NCI-H2227 (cell line): ENCODE data around the gene KRT78.

Source experiments
- DNase-seq: peaks from one replicate; lab custom pipeline; 2025; ENCODE audit not compliant: unreplicated experiment; lab: John Stamatoyannopoulos, UW

Gene KRT78

DNA sequence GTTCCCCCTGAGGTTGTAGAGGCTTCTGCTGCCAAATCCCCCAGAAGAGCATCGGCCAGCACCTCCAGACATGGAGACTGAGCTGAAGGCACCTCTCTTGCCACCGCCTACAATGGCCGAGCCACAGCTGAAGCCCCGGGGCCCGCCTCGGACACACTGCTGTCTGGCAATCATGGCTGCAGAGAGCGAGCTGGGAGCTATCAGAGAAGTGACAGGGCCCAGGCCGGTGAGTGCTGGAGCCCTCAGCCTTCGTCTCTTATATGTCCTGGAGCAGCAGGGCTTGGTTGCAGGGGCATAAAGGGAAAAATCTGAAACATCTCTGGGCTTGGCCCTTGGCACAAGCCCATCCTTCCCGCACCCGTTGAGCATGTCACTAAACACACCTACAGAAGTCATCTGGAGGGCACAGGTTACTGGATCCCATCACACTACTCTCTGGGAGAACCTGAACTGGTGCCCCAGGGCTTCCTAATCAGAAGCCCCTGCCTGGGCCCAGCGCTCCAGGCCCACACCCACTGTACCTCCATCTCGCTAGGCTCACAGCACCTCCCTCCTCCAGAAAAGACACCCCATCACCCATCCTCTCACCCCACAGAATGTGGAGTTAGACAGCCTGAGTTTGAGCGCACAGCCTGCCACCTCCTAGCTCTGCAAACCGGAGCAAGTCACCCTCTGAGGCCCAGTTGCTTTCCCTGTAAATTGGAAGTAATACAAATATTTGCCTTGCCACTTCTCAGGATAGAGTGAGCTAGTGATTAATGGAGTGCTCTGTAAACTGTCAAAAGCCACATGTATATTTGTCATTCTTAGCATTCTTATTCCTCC is 34.7 kb downstream of the KRT78 start, which contains the start of gene KRT4:
Gene KRT4, minus strand, starts transcription at position 232 of the 825 bp plus-strand sequence. Its CDS starts 58 bp downstream, at position 174.
- DNase-seq, result no peak

DNA sequence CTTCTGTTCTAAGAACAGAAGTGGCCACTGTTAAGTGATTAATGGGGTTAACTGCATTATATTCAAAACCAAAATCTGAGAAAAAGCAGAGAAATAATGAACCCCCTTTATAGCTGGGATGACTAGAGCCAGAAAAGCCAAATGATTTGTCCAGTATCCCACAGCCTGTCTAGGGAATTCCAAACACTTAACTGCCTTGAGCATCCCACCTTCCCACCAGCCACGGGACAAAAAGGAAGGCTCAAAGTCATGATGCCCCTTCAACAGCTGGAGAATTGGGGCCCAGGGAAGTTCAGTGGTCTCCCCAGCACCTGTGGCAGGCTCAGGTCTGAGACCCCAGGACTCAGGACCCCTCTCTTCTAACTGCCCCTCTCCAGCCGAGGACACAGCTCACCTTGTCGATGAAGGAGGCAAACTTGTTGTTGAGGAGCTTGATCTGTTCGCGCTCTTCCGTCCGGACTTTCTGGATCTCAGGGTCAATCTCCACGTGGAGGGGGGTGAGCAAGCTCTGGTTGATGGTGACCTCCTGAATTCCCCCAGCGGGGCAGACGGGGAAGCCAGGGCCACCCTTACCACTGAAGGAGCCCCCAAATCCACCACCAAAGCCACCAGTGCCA is 35.5 kb downstream of the KRT78 start:
- no peak for DNase-seq

DNA sequence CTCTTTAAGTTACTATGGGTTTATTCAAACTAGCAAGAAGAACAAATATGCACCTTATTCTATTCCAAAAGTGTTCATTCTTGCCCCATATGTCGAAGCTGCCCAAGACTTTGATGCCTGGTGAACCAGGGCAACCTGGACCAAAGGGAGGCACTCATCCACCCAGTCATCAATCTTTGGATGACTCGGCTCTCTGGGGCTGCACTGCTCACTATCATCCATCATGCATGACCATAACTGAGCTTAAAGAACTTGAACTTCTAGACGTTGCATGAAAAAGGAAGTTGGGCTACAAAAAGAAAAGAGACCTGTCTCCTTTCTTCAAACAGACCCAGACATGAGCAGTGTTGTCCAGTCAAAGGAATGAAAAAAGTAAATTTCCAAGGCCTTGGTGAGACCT is 36.0 kb downstream of the KRT78 start:
- no peak for DNase-seq

DNA sequence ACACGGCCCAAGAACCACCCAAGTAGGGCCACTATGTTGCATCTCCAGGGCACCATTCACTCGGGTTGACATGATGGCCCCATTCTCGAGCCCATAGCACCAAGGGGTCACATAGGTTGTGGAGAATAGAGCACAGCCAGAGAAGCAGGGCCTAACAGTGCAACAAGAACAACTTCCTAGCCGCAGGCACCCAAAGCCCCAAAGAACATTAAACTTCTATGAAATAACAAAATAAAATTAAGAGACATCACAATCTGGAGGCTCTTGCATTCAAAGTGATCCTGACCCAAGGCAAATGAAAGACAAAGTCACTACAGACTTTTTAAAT is 36.8 kb downstream of the KRT78 start:
- no peak for DNase-seq

DNA sequence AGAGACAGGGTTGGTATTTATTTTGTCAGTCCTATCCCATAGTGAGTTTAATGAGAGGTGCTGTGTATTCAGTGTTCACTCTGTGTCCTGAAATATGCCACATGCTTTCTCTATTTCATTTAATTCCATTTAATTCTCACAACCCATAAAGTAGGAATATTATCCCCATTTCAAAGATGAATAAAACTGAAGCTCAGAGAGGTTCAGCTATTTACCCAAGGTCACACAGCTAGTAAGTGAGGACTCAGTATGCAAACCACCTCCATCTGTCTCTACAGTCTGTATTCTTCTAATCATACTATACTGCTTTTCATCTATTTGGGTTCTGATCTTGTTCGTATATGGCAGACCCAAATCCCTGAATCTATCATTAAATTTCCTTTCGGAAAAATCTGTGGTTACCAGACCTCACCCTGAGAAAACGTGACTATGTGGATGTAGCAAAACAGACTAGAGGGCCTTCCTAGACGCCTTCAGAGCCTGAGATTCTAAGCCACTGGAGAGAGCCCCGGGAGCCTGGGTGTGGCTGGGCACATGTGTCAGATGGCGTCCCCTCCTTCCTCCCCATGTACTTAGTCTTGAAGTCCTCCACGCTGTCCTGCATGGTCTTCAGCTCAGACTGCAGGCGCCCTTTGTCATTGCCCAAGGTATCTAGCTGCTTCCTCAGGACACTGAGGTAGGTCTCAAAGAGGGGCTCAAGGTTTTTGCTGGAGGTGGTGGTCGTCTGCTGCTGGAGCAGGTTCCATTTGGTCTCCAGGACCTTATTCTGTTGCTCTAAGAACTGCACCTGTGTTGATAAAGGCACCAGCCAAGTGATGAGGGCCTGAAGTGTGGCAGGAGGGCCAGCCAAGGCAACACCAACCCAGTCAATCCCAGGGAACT is 37.4 kb downstream of the KRT78 start:
- no peak for DNase-seq

DNA sequence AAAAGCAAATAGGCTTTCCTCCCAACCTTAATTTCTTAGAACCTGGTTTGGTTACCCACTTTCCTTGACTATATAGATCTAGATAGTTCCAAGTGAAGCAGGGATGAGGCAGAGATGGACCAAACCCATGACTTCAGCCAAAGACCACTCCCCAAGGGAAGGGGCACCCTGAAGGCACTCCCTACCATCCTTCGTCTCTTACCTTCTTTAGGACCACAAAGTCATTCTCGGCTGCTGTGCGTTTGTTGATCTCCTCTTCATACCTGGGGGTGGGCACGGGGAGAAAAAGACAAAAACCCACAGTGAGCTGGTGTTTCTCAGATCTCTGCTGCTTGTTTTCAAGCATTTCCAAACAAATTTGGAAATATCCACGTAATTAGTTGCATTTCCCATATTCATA is 38.2 kb downstream of the KRT78 start:
- DNase-seq, result no peak

DNA sequence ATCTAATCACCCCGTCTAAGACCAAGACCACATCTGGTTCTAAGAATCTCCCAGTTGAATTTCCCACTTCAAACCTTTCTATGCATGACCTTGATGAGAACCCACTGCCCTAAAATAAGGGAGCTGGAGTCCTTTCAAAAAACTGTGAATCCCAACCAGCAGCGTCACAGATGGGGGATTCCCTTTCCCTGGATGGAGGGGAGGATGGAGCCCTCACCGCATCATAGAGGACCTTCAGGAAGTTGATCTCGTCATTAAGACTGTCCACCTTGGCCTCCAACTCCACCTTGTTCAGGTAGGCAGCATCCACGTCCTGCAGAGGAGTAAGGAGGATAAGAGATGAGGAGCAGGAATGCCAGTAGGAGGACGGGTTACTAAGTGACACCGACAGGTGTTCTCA is 39.6 kb downstream of the KRT78 start:
- no peak for DNase-seq

DNA sequence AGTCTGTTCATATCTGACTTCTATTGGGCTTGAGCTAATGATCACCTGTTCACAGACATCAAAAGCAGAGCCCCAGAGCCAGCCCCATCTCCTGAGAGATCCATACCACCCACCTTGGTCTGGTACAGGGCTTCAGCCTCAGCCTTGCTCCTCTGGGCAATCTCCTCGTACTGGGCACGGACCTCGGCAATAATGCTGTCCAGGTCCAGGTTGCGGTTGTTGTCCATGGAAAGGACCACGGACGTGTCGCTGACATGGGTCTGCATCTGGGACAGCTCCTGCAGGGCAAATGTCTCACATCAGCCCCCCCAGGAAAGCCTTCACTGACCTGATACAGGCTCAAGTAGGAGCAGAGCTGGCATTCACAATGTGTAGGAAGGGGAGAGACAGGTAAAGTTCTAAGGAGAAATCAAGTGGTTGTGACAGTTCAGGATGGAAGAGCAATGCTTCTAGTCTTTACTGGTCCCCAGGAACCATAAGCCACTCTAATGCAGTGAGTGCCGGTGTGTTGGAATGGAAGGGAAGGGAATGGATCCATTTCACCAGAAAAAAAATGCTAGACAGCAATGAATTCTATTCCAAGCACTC is 40.1 kb downstream of the KRT78 start:
- no peak for DNase-seq

DNA sequence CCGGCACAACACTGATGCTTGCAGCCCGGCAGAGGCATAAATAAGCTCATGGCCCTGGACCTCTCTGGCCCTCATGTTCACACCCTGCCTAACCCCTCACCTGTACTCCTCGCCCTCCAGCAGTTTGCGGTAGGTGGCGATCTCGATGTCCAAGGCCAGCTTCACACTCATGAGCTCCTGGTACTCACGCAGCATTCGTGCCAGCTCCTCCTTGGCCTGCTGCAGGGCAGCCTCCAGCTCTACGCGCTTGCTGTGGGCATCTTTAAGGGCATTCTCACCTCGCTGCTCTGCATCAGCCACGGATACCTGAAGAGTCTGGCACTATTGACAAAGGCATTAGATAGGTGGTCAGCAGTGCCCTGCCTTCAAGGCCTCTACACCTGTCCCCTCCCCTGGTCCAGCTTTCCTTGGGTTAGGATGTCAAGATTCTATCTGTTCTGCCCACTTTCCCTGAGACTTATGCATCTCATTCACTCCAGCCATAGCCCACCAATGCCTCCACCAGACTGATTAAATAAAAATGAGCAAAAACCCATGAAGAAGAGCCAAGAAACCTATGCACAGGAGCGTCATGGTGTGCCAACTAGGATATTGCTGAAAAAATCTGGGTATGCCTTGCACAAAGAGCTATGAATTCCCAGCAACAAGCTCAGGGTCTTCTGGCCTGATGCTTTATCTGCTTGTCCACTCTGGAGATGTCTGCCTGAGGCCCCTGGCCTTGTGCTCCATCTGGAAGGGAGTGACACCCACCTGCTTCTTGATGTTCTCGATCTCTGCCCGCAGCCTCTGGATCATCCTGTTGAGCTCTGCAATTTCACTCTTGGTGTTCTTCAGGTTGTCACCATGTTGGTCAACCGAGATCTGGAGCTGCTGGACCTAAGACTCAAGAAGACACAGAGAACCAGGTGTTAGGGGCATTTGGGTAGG is 41.0 kb downstream of the KRT78 start:
- no peak for DNase-seq

DNA sequence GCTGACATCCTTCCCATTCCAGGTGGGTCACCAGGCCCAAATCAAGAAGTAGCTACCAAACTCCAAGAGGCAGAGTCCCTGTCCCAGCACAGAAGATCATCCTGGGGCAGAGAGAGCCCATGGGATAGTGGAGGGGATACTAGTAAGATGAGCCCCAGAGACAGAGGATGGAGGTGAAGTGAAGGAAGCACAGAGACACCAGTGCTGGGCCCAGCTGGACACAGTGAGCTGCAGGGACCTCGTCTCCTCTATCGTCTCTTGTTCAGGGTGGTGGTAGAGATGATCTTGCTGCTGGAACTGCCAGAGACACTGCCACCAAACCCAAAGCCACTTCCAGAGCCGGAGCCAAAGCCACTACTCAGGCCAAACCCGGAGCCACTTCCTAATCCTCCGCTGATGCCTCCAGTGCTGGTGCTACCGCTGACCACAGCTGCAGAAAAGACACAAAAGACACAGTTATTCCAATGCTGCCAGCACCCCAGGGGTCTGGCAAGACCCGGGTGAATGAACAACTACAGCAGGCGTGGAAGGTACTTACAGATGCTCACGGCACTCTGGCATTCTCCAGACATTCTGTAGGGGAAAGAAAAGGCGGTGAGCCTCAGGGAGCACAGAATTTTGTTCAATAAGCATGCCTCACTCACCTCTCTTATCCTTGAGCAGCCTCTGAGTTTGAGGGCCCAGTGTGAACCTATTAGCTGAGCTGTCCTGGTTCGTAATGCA is 41.8 kb downstream of the KRT78 start:
- no peak for DNase-seq

DNA sequence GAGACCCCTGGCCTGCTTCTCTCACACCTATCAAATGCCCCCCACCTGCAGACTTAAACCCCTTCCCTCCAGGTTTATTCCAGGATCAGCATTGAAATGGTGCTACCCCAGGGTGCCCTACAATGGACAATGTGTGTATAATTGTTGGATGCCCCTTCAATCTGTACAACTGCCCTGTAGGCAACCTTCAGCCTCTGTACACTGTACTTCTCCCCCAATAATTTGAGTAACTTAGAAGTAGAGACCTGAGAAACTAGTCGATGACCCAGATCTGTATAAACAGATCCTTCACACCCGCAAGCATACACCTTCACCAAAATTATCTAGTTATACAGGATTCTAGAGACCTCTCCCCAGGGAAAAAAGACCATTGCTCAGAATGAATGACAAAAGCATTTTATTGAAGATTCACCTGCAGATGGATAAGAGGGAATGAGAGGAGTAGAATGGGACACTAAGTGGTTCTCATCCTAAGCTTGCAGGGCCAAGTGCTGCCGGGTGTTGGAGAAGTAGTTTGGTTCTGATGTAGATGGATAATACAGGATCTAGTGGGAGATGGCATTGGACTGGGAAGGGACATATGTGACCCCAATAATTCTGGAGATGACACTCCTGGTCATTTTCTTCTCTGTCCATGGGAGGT is 42.5 kb downstream of the KRT78 start:
- no peak for DNase-seq

DNA sequence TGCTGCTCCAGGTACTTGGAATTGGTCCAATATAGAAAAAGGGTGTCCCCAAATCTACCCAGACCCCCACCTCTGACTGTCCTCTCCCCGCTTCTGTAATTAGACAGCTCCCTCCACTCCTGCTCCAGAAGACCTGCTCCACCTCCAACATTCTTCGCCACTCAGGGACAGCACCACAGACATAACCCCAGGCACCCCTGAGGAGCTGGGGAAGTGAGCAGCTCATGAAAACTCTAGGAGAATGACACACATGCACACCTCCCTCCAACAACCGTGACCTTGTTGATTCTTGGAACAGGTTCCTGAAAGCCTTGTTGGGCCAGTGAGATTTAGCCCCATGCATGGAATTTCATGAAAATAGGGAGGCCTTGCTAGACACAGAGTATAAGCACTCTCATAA is 43.1 kb downstream of the KRT78 start:
- DNase-seq, result no peak

DNA sequence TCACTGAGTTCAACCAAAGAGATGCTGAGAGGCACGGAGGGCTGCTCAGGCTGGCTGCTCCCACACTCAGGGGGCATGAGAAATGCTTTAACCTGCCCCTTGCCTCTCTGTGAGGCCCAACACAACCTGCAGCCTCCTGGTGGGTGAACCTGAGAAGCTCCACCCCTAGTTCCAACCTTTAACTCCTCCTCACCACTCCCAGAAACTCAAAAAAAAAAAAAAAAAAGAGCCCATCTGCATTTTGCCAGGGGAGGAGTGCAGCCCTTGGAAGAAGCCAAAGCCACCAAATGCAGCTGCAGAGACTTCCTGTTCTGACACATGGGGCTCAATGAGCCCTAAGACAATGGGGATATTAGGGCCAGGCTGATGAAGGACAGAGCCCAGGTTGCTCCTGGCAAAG is 43.8 kb downstream of the KRT78 start:
- no peak for DNase-seq

DNA sequence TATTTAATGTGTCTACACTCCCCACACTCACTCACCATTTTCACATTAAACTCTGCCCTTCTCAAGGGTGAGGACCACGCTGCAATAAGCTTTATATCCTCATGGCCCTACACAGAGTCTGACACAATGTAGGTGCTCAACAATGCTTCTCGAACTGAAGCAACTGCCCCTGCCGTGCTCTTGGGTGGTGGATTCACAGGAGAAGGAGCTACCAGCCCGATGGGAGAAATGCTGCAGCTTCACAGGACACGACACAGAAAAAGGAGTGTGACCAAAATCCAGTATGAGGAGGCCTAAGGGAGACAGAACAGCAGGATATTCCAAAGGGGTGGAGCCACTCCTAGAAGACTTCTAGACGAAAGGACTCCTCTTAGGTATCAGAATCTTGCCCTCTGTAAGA is 46.4 kb downstream of the KRT78 start:
- DNase-seq, result no peak

DNA sequence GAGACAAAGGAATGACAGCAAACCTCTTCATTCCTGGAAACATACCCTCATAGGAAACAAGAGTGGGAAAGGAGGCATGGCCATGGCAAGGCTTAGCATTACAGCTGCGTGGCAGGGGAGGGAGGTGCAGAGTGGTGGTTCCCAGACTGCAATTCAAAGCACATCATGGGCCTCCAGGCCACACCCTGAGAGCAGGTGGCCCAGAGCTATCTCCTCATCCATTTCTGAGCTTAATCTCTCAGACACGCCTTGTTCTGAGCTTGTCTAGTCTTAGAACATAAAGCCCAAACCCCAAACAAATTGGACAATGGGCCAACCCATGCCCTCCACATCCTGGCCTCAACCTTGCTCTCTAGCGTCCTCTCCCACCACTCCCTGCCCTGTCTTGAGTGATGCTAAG is 47.0 kb downstream of the KRT78 start:
- DNase-seq, result no peak

DNA sequence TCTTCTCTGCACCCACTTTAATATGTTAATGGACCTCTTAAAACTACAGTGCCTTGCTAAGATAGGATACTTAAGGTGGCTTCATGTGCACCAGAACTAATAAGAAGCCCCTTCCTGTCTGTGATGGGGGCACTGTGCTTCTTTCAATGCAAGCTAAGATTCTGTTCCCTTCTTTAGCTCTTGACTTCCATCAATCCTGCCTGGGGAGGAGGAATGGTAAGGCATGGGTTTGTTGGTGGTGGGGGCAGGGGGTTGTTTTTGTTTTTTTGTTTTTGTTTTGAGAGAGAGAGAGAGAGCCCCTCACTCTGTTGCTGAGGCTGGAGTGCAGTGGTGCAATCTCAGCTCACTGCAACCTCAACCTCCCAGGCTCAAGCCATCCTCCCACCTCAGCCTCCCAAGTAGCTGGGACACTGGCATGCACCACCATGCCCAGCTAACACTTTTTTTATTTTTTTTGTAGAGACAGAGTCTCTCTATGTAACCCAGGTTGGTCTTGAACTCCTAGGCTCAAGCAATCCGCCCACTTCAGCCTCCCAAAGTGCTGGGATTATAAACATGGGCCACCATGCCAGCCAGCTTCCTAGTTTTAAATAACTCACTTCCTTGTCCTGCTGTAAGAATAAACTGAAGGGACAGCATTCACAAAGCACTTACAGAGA is 48.4 kb downstream of the KRT78 start:
- no peak for DNase-seq

DNA sequence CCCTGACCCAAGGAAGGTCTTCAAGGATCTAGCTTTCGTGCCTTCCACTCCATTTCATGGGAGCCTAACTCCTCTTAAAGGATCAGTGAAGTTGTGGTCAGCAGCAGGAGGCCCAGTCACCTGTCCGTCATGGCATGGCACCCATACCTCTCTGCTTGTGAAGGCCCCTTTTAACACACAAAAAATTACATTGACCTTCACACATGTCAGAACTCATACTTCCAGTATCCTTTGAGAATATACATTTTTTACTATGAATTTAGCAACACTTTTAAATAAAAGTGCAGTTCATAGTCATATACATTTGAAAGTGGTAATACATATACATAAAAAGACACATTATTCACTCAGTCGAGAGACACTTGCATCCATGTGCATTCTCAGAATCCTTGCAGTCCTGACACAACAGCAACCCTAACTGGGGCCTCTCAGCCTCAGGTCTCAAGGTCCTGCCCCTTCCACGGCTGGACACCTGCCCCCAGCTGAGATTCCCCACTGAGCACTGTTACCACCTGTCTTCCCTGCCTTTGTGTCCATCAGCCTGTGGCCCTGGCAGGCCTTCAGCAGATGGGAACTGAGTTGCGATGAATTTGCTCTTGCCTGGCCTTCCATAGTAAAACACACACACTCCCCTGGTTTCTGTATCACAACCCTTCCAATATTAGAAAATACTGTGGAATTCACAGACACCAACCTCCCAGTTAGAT is 49.1 kb downstream of the KRT78 start:
- DNase-seq, result no peak
